ENCODE data around the gene CIB1.

CIB1 gene

GRCh38 chr15:90211009-90211408 lies 22.7 kb downstream of the CIB1 start:
- Histone ChIP-seq H3K4me3 (ENCODE audit: low read depth, low read length) (no peak overlapping the region), H3K27me3 (ENCODE audit: insufficient read depth, low read depth, severe bottlenecking) (no peaks in the 10 kb centered on the region), H3K27ac (no peak overlapping the region), H3K9me3 (ENCODE audit: severe bottlenecking) (no peaks in the 10 kb centered on the region), H3K36me3 (peaks cover 80% of the 10 kb centered on the region)
- no peak for DNase-seq
- TF ChIP-seq CTCF (IDR thresholded peaks at IDR 0.05; ENCODE audit: low read depth, low read length), result no peak

GRCh38 chr15:90210593-90210992 lies 23.1 kb downstream of the CIB1 start:
- Histone ChIP-seq H3K27me3 (ENCODE audit: insufficient read depth, low read depth, severe bottlenecking) (no peaks in the 10 kb centered on the region), H3K9me3 (ENCODE audit: severe bottlenecking) (no peaks in the 10 kb centered on the region), H3K4me3 (ENCODE audit: low read depth, low read length) (no peak overlapping the region), H3K36me3 (peaks cover 82% of the 10 kb centered on the region), H3K27ac (no peak overlapping the region)
- no peak for TF ChIP-seq CTCF (IDR thresholded peaks at IDR 0.05; ENCODE audit: low read depth, low read length)
- DNase-seq, result no peak

- Histone ChIP-seq H3K4me3 (ENCODE audit: low read depth, low read length) (no peak overlapping the region), H3K27ac (no peak overlapping the region), H3K9me3 (ENCODE audit: severe bottlenecking) (no peaks in the 10 kb centered on the region), H3K27me3 (ENCODE audit: insufficient read depth, low read depth, severe bottlenecking) (no peaks in the 10 kb centered on the region), H3K36me3 (peaks cover 82% of the 10 kb centered on the region)
- TF ChIP-seq CTCF (IDR thresholded peaks at IDR 0.05; ENCODE audit: low read depth, low read length), result no peak
- no peak for DNase-seq
These were observed 24.1 kb downstream of the CIB1 start for GRCh38 chr15:90209591-90209990.

- Histone ChIP-seq H3K27me3 (ENCODE audit: insufficient read depth, low read depth, severe bottlenecking) (no peaks in the 10 kb centered on the region), H3K27ac (no peak overlapping the region), H3K36me3 (peaks cover 89% of the 10 kb centered on the region), H3K9me3 (ENCODE audit: severe bottlenecking) (no peaks in the 10 kb centered on the region), H3K4me3 (ENCODE audit: low read depth, low read length) (no peak overlapping the region)
- no peak for DNase-seq
- TF ChIP-seq CTCF (IDR thresholded peaks at IDR 0.05; ENCODE audit: low read depth, low read length), result no peak
These were observed 25.4 kb downstream of the CIB1 start for GRCh38 chr15:90208356-90208755.

- Histone ChIP-seq H3K4me3 (ENCODE audit: low read depth, low read length) (no peak overlapping the region), H3K36me3 (peaks cover 82% of the 10 kb centered on the region), H3K27me3 (ENCODE audit: insufficient read depth, low read depth, severe bottlenecking) (no peaks in the 10 kb centered on the region), H3K27ac (no peak overlapping the region), H3K9me3 (ENCODE audit: severe bottlenecking) (no peaks in the 10 kb centered on the region)
- no peak for TF ChIP-seq CTCF (IDR thresholded peaks at IDR 0.05; ENCODE audit: low read depth, low read length)
- no peak for DNase-seq
These were observed 26.5 kb downstream of the CIB1 start for GRCh38 chr15:90207252-90207651.

GRCh38 chr15:90205886-90206285 lies 27.9 kb downstream of the CIB1 start:
- Histone ChIP-seq H3K4me3 (ENCODE audit: low read depth, low read length) (no peak overlapping the region), H3K27me3 (ENCODE audit: insufficient read depth, low read depth, severe bottlenecking) (no peaks in the 10 kb centered on the region), H3K36me3 (peaks cover 78% of the 10 kb centered on the region), H3K27ac (peak overlapping the region; percentile 11), H3K9me3 (ENCODE audit: severe bottlenecking) (no peaks in the 10 kb centered on the region)
- no peak for DNase-seq
- TF ChIP-seq CTCF (IDR thresholded peaks at IDR 0.05; ENCODE audit: low read depth, low read length), result no peak

Measured in WERI-Rb-1 (cell line).